KBM-7 (cell line): ENCODE measurements around the gene THG1L.

Source experiments
- DNase-seq: peaks from one replicate; pipeline ENCODE4 v3.0.0-alpha.2; 2015
- in situ Hi-C: fragments of 300-500 bp; cut with MboI; formaldehyde crosslinking; loops from 2 replicates; pipeline ENCODE4 v1.14.3; 2020; ENCODE audit warnings: low sequenced_read_pairs, low pct_unique_long_range_greater_than_20kb, mixed read lengths

THG1L gene

GRCh38 chr5:157747766-157748700 lies 16.8 kb downstream of the THG1L start:
- in situ Hi-C loops, result no loop called here
- DNase-seq, result no peak

- no peak for DNase-seq
- in situ Hi-C loops, result no loop called here
These were observed 17.7 kb downstream of the THG1L start for GRCh38 chr5:157748760-157749461.

GRCh38 chr5:157749462-157749799 lies 18.2 kb downstream of the THG1L start:
- no peak for DNase-seq
- in situ Hi-C loops, result no loop called here

GRCh38 chr5:157750320-157750719 lies 19.1 kb downstream of the THG1L start:
- DNase-seq, result no peak
- in situ Hi-C loops, result no loop called here

GRCh38 chr5:157756122-157756521 lies 24.9 kb downstream of the THG1L start:
- DNase-seq, result no peak
- in situ Hi-C loops, result no loop called here

DNA sequence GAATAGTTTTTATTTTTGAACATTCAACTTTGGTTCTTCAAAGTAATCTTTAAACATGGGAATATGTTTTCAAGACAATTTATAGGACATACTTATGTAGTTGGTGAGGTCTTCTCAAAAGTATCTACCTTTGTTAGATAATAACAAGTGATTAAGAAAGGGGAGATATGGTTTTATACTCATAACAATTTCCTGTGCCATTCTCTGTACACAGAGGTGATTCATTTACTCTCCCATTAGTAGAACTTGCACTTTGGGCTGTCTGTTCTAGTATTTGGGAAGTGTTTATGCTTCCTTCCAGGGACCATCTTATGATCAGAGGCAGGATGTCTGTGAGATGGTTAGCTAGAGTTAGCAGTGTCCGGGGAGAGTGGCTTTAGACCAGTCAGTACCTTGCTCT lies 27.5 kb downstream of the THG1L start:
- in situ Hi-C loops, result no loop called here
- DNase-seq, result no peak

DNA sequence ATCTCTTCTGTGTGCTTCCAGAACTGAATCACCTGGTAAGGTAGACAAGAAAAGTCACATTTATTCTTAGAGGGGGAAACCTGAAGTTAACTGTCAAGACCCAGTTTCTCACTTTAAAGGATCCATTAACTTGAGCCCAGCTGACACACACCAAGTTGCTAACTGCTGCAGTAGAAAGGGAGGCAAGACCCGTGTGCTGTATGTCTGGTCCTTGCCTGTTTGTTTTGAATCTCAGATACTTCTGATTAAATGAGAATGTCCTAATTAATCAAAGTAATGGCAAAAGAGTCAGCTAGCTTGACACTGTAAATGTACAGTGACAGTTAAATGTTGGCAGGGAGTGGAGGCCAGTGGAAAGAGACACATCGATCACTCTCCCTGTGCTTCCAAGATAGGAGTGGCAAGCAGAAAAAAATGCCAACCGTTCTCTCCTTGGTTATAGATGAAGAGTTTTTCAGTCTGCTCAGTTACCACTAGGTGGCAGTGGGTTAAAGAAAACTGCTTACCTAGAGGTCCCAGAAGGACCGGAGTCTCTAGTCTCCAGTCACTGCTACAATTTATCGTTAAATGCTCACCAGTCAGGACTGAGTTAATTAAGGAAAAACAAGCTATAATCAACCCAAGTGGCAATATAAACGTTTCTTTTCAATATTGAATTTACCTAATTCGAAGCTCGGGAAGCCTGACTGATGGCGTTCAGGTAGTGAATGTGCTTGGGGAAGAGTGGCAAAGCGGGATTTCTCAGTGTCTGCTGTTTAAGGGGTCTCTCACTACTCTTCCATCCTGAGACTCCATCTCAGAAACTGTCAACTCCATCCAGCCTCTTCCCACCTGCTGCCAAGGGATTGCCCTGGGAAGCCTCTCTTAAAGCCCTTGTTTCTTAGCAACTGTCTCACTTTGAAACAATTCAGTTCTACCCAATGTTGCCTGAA lies 30.7 kb downstream of the THG1L start:
- in situ Hi-C loops, result no loop called here
- peak; percentile 75 for DNase-seq

GRCh38 chr5:157764531-157764930 lies 33.3 kb downstream of the THG1L start:
- in situ Hi-C loops, result no loop called here
- no peak for DNase-seq

DNA sequence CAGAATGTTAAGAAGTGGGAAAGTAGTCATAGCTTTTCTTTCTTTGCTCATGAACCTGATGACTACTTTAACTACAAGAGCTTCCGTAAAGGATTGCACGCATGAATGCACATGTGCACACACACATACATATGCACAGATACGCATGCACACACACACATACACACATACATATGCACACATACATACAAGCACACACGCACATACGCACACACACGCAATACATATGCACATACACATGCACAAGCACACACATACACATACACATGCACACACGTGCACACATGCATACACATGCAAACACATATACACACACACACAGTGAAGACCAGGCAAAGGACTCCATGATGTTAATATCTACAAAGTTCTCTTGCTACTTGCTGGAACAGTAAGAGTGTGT lies 35.2 kb downstream of the THG1L start:
- in situ Hi-C loops, result no loop called here

GRCh38 chr5:157766902-157767301 lies 35.7 kb downstream of the THG1L start:
- no peak for DNase-seq
- in situ Hi-C loops, result no loop called here

More for the DNA sequence above, 35.2 kb downstream of the THG1L start:
- DNase-seq, result no peak

DNA sequence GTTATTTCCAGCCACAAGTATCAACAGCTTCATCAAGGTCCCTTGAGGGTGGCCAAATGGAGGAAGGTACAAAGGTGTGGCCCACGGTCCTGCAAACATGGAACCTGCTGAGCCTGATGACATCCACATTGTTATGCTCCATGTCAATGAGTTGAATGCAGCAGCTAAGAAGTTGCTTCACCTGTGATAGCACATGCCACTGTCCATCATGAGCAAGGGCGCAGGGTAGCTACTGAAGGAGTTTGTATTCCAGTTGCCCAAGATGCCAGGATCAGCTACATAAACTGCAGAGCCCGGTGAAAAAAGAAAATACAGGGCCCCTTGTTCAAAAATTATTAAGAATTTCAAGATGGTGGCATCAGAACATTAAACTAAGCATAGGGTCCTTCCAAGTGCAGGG lies 36.5 kb downstream of the THG1L start:
- DNase-seq, result no peak
- in situ Hi-C loops, result no loop called here

DNA sequence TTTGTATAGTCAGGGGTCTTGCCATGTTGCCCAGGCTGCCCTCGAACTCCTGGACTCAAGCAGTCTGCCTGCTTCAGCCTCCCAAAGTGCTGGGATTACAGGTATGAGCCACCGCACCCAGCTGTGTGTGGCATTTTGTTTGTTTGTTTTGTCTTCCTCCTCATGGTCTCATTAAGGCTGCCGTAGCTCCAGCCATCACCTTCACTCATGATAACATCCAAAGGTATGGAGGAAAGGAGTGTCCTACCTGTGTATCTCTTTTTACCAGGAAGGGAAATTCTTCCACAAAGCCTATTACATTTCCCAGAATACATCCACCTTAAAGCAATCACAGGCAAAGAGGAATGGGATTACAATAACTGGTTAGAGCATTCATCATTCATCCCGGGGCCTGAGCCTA lies 39.4 kb downstream of the THG1L start:
- in situ Hi-C loops, result no loop called here
- DNase-seq, result no peak

DNA sequence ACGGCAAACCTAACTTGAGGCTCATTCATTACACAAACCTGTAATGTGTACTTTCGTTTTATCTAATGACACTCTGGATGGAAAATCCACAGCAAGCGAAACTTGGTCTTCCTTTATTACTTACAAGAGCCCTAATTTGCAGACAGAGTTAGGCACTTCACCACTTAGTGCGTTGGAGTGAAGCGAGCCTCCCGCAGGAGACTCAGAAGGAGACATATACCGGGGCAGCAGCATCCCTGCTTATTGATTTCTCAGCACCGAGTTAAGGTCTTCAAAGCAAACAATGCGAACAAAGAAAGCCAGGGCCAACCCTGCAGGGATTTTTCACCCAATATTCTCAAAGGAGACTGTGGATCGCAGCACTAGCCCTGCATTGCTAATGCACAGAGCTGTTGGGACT lies 40.9 kb downstream of the THG1L start:
- in situ Hi-C loops, result no loop called here
- no peak for DNase-seq

- DNase-seq, result no peak
- in situ Hi-C loops, result no loop called here
These were observed 47.0 kb downstream of the THG1L start for GRCh38 chr5:157778121-157778805.

DNA sequence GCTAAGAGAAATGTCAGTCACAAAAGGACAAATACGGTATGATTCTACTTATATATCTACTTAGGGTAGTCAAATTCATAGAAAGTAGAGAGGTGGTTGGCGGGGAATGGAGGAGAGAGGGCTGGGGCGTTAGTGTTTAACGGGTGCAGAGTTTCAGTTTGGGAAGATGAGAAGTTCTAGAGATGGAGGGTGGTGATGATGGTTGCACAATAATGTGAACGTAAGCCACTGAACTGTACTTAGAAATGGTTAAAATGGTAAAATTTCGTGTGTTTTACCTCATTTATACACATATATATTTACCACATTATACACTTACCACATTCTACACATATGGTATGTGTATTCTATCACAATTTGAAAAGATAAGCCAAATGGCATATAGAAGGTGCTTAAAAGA lies 48.0 kb downstream of the THG1L start:
- in situ Hi-C loops, result no loop called here

DNA sequence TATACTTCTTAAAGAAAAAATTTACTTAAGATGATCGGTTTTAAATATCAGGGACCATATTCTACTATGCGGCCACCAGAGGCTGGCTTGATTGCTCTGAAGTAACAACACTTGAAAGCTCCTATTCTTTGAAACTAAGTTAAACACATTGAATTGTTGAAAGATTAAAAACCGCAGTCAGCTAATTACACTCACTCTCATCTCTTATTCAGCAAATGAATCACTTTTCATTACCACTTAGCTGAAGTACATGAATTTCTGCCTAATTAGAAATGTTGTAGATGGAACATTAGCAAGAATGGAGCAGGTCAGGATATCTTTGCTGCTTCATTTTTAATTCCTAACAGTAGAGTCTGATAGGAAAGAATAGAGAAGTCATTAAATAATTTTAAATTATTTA lies 54.6 kb downstream of the THG1L start:
- no peak for DNase-seq

More for the DNA sequence above, 48.0 kb downstream of the THG1L start:
- DNase-seq, result no peak

More for the DNA sequence above, 54.6 kb downstream of the THG1L start:
- in situ Hi-C loops, result no loop called here
